ENCODE results near the gene ADGRF5.

DNA sequence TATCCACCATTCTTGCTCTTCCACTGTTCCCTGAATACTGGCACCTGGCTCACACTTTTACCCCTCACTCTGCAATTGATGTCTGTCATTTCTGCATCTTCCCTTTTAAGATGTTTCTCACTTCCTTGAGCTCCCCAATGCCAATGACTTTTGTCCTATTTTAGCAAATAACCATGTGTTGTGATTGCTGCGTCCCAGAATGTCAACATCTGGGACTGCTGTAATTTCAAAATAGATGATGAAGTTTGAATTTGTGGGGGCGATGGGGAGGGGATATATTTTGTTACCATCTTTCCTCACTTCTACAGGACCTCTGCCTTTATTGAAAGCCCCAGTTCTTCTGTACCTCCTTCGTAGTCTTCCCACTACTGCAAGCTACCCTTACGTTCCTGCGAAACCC is 40.0 kb upstream of the ADGRF5 start:
- TF ChIP-seq POLR2A (IDR thresholded peaks at IDR 0.05) (no peak), POLR2AphosphoS5 (IDR thresholded peaks at IDR 0.05) (no peak)
- TF ChIP-seq, protein P1, sequence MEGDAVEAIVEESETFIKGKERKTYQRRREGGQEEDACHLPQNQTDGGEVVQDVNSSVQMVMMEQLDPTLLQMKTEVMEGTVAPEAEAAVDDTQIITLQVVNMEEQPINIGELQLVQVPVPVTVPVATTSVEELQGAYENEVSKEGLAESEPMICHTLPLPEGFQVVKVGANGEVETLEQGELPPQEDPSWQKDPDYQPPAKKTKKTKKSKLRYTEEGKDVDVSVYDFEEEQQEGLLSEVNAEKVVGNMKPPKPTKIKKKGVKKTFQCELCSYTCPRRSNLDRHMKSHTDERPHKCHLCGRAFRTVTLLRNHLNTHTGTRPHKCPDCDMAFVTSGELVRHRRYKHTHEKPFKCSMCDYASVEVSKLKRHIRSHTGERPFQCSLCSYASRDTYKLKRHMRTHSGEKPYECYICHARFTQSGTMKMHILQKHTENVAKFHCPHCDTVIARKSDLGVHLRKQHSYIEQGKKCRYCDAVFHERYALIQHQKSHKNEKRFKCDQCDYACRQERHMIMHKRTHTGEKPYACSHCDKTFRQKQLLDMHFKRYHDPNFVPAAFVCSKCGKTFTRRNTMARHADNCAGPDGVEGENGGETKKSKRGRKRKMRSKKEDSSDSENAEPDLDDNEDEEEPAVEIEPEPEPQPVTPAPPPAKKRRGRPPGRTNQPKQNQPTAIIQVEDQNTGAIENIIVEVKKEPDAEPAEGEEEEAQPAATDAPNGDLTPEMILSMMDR (IDR thresholded peaks at IDR 0.05): no peak
